Right hindlimb (tissue), 1 donor: ENCODE measurements around the gene TSC2.

Experiments used
- DNase-seq: peaks from one replicate; pipeline ENCODE4 v3.0.0-alpha.2; 2018

The TSC2 gene

GRCh38 chr16:2043667-2044451 is 3.9 kb upstream of the TSC2 start:
- peak; percentile 60 for DNase-seq

- DNase-seq, result no peak
Measured at GRCh38 chr16:2044541-2044940, 3.2 kb upstream of the TSC2 start.

GRCh38 chr16:2045965-2046892 is 1.6 kb upstream of the TSC2 start:
- no peak for DNase-seq

GRCh38 chr16:2046893-2047329 is 874 bp upstream of the TSC2 start:
- no peak for DNase-seq

- no peak for DNase-seq
Measured at GRCh38 chr16:2048116-2048543, 345 bp downstream of the TSC2 start.

GRCh38 chr16:2053211-2053610 is 5.4 kb downstream of the TSC2 start:
- no peak for DNase-seq

GRCh38 chr16:2053897-2054296 is 6.1 kb downstream of the TSC2 start:
- DNase-seq, result no peak

GRCh38 chr16:2054543-2055245 is 6.9 kb downstream of the TSC2 start:
- DNase-seq, result no peak

GRCh38 chr16:2056077-2056476 is 8.3 kb downstream of the TSC2 start:
- DNase-seq, result no peak

- DNase-seq, result no peak
Measured at GRCh38 chr16:2056681-2057407, 9.1 kb downstream of the TSC2 start.

GRCh38 chr16:2057438-2057837 is 9.7 kb downstream of the TSC2 start:
- no peak for DNase-seq

- DNase-seq, result no peak
Measured at GRCh38 chr16:2058420-2058819, 10.6 kb downstream of the TSC2 start.

GRCh38 chr16:2058872-2059271 is 11.1 kb downstream of the TSC2 start:
- DNase-seq, result no peak

GRCh38 chr16:2060346-2060745 is 12.6 kb downstream of the TSC2 start:
- no peak for DNase-seq

GRCh38 chr16:2061023-2061422 is 13.2 kb downstream of the TSC2 start:
- DNase-seq, result no peak

- no peak for DNase-seq
Measured at GRCh38 chr16:2061526-2061925, 13.7 kb downstream of the TSC2 start.

GRCh38 chr16:2062801-2063200 is 15.0 kb downstream of the TSC2 start:
- no peak for DNase-seq

- DNase-seq, result no peak
Measured at GRCh38 chr16:2063861-2064260, 16.1 kb downstream of the TSC2 start.

GRCh38 chr16:2064368-2064945 is 16.7 kb downstream of the TSC2 start:
- DNase-seq, result no peak

- no peak for DNase-seq
Measured at GRCh38 chr16:2066139-2066538, 18.4 kb downstream of the TSC2 start.

GRCh38 chr16:2070576-2071453 is 23.0 kb downstream of the TSC2 start:
- no peak for DNase-seq
